Mucosa of gallbladder (tissue), 1 donor: Measurements from ENCODE around the gene RNF5. TPM values are rescaled to one million over a fixed set of nuclear protein-coding genes. Genes with fewer than 3 reads are reported as not detected.
"Not testable (repeated sequence)": the region's sequence is repeated elsewhere in the genome, so short reads cannot be mapped to it uniquely, and the experiment has no call there.

Source experiments
- DNase-seq: peaks from one replicate; pipeline ENCODE4 v3.0.0-alpha.2; 2020; ENCODE audit warnings: low spot score
- total RNA-seq: library from RNA; stranded (reverse); gene quantifications from one replicate; pipeline ENCODE4 v1.2.1, GENCODE V29; 2021
- donor health status: DM: no; HTN: no; CAD: no.

RNF5 gene
- total RNA-seq, 1 donor from 2014 or later: 93.1 TPM

DNA sequence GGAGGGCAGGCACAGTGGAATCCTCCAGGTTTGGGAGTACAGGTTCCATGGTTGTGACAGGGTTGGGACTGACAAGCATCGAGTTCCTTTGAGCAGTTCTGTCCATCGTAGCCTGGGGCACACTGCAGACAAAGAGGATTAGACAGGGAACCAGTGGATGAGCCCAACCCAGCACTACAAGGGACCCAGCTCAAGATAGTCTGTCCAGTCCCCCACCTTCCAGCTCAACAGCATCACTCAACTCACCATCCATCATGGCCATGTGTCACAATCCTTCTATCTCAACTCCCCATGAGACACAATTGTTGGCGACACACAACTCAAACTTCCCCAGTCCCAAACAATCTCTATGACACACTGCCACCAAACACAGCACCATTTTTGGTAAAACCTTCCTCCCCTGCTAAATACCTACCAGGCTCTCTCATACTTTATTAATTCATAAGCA is 26.1 kb downstream of the RNF5 start:
- DNase-seq: no peak

GRCh38 chr6:32208996-32209395 is 30.8 kb downstream of the RNF5 start:
- DNase-seq: no peak

DNA sequence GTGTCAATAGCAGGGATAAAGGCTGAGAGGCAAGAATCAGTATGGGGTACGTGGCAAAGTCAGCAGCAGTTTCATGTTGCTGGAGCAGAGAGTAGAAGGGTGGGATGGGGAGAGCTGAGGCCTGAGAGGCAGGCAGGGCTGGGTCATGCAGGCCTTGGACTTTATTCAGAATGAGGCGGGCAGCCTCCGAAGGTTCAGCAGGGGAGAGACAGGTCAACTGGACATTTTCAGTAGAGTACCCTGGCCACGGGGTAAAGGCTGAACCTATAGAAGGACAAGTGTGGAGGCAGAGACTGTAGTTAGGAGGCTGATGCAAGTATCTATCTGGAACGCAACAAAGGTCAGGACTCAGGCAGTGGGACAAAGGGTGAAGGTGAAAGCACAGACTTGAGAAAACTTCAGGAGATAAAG is 32.0 kb downstream of the RNF5 start:
- DNase-seq: no peak

DNA sequence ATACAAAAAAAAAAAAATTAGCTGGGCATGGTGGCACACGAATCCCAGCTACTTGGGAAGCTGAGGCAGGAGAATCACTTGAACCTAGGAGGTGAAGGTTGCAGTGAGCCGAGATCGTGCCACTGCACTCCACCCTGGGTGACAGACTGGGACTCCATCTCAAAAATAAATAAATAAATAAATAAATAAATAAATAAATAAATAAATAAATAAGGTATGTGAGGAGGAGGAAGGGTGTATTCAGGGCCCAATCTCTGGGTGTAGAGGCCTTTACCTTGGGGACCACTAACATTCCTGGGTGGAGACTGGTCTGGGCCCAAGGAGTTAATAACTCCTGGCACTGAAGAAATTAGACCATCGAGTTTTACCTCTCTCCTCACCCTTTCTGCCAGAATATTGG is 33.2 kb downstream of the RNF5 start:
- not testable (repeated sequence) for DNase-seq

- DNase-seq: no peak
These were observed 34.0 kb downstream of the RNF5 start for GRCh38 chr6:32212076-32212760.

DNA sequence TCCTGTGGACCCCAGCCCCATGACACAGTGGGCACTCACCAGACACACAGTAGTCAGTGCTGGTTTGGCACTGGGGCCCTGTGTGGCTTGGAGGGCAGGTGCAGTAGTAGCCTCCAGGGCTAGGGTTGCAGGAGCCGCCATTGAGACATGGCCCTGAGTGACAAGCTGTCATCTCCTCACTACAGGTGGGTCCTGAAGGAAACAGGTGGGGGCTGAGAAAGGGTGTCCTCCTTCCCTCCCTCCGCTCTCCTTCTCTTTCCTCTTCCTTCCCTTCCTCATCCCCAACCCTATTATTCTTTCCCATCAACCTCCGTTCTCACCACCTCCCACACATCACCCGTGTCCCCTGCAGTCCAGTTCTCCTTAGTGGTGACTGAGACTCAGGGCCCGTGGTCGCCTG is 35.4 kb downstream of the RNF5 start:
- no peak for DNase-seq

- no peak for DNase-seq
These were observed 35.9 kb downstream of the RNF5 start for GRCh38 chr6:32214126-32214525.

DNA sequence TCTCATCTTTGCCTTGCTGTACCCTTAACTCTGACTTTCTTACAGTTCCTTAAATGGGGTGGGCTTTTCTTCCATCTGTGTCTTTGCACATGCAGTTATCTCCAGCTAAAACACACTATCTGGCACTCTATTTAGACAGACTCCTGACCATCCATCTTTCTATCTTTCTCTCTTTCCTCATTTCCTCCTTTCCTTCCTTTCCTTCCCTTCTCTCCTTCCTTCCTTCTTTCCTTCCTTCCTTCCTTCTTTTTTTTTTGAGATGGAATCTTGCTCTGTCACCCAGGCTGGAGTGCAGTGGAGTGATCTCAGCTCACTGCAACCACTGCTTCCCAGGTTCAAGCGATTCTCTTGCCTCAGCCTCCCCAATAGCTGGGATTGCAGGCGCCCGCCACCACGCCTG is 37.4 kb downstream of the RNF5 start:
- DNase-seq: no peak

GRCh38 chr6:32216285-32216684 is 38.1 kb downstream of the RNF5 start:
- no peak for DNase-seq

DNA sequence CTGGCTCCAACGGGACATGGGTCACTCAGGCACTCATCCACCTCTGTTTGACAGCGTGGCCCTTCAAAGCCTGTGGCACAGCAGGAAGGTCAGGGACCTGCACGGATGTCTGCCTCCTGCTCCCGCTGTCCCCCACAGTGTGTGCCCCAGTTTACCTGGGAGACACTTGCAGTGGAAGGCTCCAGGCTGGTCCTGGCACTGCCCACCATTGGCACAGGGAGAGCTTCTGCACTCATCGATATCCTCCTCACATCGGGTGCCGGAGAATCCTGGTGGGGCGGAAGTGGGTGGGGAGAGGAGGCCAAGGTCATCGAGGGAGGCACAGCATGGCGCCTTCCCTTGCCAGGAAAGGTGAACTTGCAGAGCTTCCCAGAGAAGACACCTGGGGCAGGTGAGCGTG is 38.8 kb downstream of the RNF5 start:
- DNase-seq: no peak

DNA sequence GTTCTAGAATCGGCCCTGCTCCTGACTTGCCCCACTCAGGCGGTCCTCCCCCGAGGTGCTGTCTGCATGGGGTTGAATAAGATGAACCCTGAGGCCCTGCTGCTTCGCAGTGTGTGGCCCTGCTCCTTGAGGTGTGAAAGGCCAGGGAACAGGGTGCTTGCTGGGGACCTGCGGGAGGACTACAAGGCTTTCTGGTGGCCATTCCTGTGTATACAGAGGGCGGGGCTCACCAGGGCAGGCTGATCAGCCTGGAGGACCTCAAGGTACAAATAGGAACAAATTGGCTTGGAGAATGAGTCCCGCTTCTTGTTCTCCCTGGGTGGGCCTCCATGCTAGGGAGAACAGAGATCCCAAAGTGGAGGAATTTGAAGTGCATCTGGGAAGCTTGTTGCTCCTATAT is 40.0 kb downstream of the RNF5 start:
- DNase-seq: no peak

DNA sequence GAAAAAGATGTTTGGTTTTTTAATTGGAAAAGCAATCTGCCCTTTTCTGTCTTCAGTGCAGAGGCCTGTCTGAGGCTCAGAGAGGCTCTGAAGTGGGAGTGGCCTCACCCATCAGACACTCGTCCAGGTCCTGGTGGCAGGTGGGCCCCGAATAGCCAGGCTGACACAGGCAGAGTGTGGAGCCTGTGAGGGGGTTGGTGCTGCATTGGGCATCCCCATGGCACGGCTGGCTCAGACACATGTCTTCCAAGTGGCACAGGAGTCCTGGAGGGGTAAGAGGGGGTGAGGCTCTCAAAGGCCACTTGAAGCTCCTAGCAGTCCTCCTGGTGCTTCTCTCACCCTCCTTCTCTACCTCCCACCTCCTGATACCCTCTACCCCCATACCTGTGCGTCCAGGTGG is 41.8 kb downstream of the RNF5 start:
- no peak for DNase-seq

DNA sequence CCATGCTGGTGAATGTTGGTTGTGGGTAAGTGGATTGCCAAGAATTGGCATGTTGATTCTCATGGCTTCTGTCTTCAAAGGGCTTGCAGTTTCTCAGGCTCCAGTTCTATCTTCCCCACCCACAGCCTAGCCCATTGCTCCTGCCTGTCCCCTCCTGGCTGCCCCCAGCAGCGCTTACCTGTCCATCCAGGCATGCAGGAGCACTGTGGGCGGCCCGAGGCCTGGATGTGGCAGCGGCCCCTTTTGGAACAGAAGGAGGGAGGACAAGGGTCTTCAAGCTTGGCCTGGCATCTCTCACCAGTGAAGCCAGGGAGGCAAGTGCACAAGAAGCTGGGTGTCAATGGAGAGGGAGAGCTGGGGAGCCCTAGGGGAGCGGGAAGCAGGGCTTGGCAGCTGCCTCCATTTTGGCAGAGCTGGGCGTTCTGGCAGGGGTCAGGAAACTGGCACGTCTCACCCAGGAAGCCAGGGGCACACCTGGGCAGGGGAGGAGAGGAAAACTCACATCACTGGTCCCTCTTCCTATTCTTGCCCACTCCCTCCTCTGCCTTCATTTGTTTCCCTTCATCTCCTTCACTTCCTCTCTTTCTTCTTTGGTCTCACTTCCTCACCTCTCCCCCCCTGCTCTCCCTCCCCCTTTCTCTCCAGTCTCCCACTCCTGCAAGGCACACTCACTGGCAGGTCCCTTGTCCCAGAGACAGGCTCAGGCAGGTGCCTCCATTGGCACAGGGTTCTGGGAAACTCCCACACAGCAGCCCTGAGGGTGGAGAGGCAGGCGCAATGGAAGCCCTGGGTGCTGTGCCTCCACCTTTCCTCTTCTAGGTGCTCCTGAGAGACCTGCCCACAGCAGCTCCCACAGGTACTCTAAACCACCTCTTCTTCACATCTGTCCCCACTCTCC is 44.4 kb downstream of the RNF5 start:
- no peak for DNase-seq

DNA sequence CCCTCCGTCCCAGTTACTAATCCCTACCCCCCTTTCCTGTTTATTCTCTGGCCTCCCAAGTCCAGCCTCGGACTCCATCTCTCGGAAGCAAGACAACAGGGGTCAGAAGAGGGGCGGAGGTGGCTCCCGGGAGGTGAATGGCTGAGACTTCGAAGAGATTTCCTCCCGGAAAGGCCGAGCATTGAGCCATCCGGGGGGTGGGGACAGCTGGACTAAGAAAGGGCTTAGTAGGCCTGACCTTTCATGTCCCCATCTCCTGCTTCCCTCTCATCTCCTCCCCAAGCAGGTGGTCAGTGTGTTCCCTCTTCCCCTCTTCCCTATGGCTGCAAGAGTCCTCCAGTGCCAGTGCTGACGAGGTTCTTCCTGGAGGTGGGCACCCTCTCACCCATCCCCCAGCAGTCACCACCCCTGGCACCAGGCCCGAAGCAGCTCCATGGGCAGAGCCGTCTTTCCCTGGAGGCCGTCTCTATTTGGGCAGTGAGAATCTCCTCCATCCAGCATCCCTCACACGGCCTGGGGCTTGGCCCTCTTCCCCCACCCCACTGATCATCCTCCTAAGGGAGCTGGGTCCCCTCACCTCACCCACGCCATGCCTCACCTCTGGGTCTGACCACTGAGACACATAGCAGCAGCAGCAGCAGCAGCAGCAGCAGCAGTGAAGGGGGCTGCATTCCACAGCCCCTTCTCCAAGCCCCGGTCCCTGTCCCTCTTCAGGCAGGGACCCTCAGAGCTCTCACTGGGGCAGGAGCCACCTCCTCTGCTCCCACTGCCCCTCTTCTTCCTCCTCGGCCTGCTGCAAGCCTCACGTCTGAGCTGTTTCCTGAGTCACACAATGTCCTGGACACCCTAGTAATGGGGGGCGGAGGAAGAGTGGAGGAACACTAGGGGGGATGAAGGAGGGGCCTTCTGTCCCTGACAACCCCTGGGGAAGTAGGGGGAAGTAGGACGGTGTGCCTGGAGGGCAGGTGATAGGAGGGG is 45.3 kb downstream of the RNF5 start, which contains the start of gene NOTCH4:
Gene NOTCH4, minus strand, starts transcription at position 810 of the 978 bp plus-strand sequence. Its CDS starts 139 bp downstream, at position 671.
- DNase-seq: no peak

DNA sequence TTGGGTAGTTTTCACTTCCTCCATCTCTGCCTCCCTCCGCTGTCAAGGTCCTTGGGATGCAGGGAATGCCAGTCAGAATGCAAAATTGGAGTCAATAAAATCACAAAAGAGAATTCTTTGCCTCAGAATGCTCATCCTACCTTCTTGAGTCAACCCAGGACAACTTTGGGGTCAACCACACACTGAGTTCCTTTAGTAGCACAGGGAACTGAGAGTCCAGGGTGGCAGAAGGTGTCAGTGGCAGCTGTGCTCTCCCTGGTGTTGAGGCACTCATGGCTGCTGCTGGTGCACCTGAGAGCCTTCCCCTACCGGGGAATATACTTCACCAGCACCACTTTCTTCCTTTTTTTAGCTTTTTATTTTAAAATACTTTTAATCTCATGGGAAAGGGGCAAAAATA is 46.5 kb downstream of the RNF5 start:
- no peak for DNase-seq

GRCh38 chr6:32226434-32226833 is 48.2 kb downstream of the RNF5 start:
- DNase-seq: no peak

Other genes starting within 250 kb of the RNF5 start
- gene CFB, start 232.3 kb upstream of the RNF5 start, total RNA-seq: 476 TPM
- 52.1 TPM for gene NELFE, start 219.4 kb upstream of the RNF5 start, total RNA-seq
- gene SKIC2, start 219.2 kb upstream of the RNF5 start, total RNA-seq: 81.3 TPM
- gene DXO, start 206.3 kb upstream of the RNF5 start, total RNA-seq: 27.6 TPM
- 179 TPM for gene C4A, start 196.3 kb upstream of the RNF5 start, total RNA-seq
- 155 TPM for gene C4B, start 163.6 kb upstream of the RNF5 start, total RNA-seq
- 1.3 TPM for gene CYP21A2, start 140.0 kb upstream of the RNF5 start, total RNA-seq
- gene TNXB, start 69.1 kb upstream of the RNF5 start, total RNA-seq: 30.1 TPM
- gene ATF6B, start 50.2 kb upstream of the RNF5 start, total RNA-seq: 119 TPM
- gene FKBPL, start 48.1 kb upstream of the RNF5 start, total RNA-seq: 5.0 TPM
- 3.7 TPM for gene PRRT1, start 26.5 kb upstream of the RNF5 start, total RNA-seq
- 17.4 TPM for gene PPT2, start 24.3 kb upstream of the RNF5 start, total RNA-seq
- 13.6 TPM for gene EGFL8, start 13.8 kb upstream of the RNF5 start, total RNA-seq
- 88.4 TPM for gene AGPAT1, start 2.3 kb upstream of the RNF5 start, total RNA-seq
- gene AGER, start 5.8 kb downstream of the RNF5 start, total RNA-seq: 11.8 TPM
- 95.0 TPM for gene PBX2, start 11.8 kb downstream of the RNF5 start, total RNA-seq
- 19.6 TPM for gene GPSM3, start 14.2 kb downstream of the RNF5 start, total RNA-seq
- 14.9 TPM for gene NOTCH4, start 45.7 kb downstream of the RNF5 start, total RNA-seq
- not detected for gene TSBP1, start 193.5 kb downstream of the RNF5 start, total RNA-seq
- gene BTNL2, start 228.8 kb downstream of the RNF5 start, total RNA-seq: not detected